KOPT-K1 (cell line): Measurements from ENCODE around the gene CBX2.

ENCODE experiments used
- H3K27ac ChIP-seq: fragments of 200-600 bp; sonication (generic); 2 replicates; pipeline ENCODE4 v1.5.1; 2016; ENCODE audit warnings: antibody characterized with exemption, mild to moderate bottlenecking, low read depth, low read length; ENCODE audit not compliant: poor library complexity, severe bottlenecking
- H3K36me3 ChIP-seq: fragments of 200-600 bp; sonication (generic); 2 replicates; pipeline ENCODE4 v1.5.1; 2017; ENCODE audit warnings: antibody characterized with exemption, mild to moderate bottlenecking, low read length, moderate library complexity; ENCODE audit not compliant: insufficient read depth
- H3K9me3 ChIP-seq: fragments of 200-600 bp; sonication (generic); 2 replicates; pipeline ENCODE4 v1.5.1; 2017; ENCODE audit warnings: antibody characterized with exemption, low read length, mild to moderate bottlenecking; ENCODE audit not compliant: insufficient read depth, poor library complexity, severe bottlenecking

The CBX2 gene

DNA sequence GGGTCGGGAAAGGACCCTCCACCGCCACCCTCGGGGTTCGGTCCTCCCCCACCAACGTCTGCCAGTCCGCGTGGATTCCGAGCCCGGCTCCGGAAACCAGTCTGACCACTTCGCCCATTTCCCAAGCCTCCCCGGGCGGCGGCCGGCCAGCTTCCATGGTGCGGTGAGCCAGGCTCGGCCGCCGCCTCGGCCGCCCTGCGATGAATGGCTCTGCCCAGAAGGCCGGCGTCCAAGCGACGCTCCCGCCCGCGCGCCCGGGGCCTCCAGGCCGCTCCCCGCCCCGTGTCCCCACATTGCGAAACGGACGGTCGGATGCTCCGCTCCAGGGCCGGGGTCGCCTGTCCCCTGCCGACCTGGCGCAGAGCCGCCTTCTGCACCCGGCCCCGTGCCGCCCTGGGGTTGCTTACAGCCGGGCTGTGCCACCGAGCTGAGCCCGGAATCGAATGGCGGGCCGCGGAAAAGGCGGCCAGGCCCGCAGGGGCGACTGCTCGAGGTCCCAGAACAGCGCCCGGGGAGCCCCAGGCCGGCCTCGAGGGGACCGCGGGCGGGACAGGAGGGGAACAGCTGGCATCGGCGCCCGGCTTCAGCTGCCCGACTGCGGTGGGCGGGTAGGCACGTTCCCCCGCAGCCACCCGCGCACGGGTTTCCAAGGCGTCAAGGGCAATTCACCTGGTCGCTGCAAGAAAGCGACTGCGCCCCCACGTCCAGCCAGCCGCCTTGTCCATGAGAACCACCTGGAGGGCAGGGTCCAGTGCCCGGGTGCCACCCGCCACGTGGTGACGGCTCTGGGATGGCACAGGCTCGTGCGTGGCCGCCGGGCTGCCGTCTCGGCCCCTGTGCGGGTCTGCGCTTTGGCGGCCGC is 37.3 kb downstream of the CBX2 start:
- no peaks in the 10 kb centered on the region for H3K36me3 ChIP-seq
- no peaks in the 10 kb centered on the region for H3K9me3 ChIP-seq
- H3K27ac ChIP-seq, result no peak overlapping the region

DNA sequence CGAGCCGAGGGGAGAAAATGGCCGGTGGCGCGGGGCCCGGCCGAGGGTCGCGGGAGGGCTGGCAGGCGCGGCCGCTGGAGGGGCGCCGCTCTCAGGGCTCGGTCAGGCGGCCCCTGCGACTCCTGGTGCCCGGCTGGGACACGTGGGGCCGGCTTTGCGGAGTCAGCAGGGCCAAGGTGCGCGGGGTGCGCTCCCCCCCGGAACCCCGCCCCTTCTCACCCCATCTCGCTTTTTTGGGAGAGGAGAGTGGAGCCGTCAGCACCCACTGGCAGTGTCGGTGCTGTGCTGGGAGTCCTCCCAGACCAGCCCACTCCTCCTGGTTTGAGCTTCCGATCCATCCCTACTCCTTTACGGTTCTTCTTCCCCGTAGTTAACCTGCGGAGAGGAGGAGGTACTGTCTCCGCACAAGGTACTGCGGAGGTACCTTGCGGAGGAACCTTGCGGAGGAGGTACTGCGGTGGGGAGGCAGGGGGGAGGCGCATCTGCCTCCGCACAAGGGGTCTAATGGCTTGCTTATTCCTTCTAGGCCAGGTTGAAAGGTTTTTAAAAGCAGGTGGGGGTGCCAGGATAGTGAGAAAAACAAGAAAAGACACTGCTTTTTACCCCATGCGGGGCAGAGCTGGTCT is 38.0 kb downstream of the CBX2 start:
- Histone ChIP-seq H3K36me3 (no peaks in the 10 kb centered on the region), H3K27ac (no peak overlapping the region), H3K9me3 (no peaks in the 10 kb centered on the region)

GRCh38 chr17:79818026-79818758 is 40.2 kb downstream of the CBX2 start:
- H3K27ac ChIP-seq, result no peak overlapping the region
- no peaks in the 10 kb centered on the region for H3K9me3 ChIP-seq
- no peaks in the 10 kb centered on the region for H3K36me3 ChIP-seq

DNA sequence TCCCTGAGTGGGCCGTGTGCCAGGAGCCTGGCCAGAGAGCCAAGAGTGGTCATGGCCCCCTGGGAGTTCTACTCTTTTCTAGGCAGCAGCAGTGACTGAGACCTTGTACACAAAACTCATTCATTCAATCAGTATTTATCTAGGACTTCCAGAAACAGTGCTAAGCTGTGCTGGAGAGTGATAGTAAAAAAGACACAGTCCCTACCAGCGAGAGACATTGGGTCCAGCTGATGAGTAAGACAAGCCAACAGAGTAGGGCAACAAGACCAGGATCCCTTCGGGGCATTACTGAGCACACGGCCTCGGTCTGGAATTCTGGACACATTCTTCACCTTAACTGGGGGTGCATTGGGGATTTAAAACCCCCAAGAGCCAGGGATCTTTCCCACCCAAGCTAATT is 41.1 kb downstream of the CBX2 start:
- Histone ChIP-seq H3K9me3 (no peaks in the 10 kb centered on the region), H3K36me3 (no peaks in the 10 kb centered on the region), H3K27ac (no peak overlapping the region)

DNA sequence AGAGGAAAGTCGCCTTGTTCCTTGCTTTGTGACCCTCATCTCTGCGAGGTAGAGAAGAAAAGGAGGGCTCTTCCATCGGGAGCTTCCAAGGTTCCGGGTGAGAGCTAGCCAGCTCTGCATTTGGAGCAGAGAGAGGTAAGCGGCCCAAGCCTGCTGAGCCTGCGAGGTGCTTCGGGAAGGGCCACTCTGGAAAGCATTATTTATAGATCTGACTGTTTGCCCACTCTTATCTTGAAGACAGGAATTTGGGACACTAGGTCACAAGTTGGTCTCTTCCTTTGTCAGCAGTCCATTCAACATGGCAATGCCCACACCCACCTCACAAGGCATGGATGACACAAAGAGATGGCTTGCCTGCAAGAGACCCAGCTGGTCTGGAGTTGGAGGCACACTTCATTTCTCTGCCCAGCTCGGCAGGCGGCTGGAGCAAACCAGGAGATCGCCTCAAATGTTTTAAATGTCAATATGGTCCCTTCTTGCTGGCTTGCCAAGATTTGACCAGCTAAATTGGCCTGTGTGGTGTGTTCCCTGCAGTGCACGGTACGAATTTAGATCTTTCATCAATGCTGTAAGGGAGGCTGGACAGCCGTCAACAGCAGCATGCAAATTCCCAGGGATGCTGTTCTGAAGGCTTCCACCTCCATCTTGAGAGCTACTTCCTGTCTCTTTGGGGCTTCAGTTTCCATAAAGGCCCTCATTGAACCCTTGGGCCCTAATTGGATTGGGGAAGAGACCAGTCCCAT is 41.8 kb downstream of the CBX2 start:
- no peaks in the 10 kb centered on the region for H3K9me3 ChIP-seq
- H3K36me3 ChIP-seq, result no peaks in the 10 kb centered on the region
- no peak overlapping the region for H3K27ac ChIP-seq

DNA sequence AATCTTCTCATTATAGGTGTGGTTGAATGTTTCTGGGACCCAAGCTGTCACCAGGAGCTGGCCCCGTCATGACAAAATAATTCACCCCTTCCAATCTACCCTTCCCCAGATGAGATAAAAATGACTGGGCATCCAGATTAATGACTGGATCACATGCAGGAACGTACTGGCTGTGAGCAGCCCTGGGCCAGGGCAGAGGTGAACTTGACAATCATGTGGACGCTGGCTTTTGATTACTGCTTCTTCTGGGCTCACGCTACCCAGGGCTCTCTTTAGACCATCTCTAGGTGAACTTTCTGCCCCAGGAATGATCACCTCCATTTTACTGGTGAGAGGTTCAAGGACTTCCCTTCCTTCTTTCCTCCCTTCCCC is 43.0 kb downstream of the CBX2 start:
- H3K36me3 ChIP-seq, result no peaks in the 10 kb centered on the region
- no peak overlapping the region for H3K27ac ChIP-seq
- no peaks in the 10 kb centered on the region for H3K9me3 ChIP-seq

DNA sequence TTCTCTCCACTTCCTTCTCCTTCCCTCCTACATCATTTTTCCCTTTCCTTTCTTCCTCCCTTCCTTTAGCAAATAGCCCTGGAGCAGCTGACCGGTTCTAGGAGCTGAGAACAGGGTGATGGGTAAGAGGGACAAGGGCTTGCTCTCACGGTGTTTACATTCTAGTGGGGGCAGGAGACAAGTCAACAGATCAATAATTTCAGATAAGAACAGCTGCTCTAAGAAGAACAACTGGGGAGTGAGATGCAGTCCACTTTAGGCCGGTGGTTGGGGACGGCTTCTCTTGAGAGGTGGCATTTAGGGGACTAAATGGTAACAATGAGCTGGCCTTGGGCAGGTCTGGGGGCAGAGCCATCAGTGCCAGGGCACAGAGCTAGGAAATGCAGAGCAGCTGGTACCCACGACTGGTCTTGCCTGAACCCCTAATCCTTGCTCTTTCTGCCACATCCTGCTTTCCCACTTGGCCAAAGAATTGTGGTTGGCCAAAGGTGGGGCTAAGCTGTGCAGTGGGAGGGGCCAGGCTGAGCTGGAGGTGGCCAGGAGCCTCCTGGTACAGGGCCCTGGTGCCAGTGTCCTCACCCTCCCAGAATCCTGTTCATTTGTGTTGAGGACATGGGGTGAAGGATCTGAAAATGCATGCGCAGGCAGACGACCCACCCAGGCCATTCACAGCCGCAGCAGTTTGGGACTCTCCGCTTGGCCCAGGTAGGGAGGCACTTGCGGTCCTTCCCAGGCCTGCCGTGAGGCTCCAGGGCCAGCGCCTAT is 43.6 kb downstream of the CBX2 start:
- Histone ChIP-seq H3K36me3 (no peaks in the 10 kb centered on the region), H3K27ac (no peak overlapping the region), H3K9me3 (no peaks in the 10 kb centered on the region)

DNA sequence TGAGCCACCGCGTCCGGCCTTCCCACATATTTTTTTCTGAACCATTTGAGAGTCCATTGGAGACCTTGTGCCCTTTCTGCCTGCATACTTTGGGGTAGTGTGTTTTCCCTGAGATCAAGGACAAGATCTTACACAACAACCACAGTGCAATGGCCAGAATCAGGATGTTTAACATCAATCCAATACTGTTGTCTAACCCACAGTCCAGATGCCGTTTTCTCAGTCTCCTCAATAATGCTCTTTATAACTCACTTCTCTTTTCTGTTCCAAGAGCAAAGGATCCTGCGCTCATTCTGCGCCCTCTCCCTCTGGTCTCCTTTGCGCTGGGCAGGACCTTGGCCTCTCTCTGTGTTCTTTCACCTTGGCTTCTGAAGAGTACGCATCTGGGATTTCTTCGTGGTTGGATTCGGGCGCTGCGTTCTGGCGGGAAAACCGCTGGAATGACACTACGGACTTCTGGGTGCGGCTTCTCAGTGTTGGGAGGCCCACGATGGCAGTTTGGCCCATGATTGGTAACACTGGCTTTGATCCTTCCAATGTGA is 44.7 kb downstream of the CBX2 start:
- Histone ChIP-seq H3K27ac (no peak overlapping the region), H3K9me3 (no peaks in the 10 kb centered on the region), H3K36me3 (no peaks in the 10 kb centered on the region)

- Histone ChIP-seq H3K9me3 (no peaks in the 10 kb centered on the region), H3K36me3 (no peaks in the 10 kb centered on the region), H3K27ac (no peak overlapping the region)
Observed at GRCh38 chr17:79824234-79824633, 46.3 kb downstream of the CBX2 start.

GRCh38 chr17:79824893-79825579 is 47.1 kb downstream of the CBX2 start:
- Histone ChIP-seq H3K9me3 (no peaks in the 10 kb centered on the region), H3K27ac (no peak overlapping the region), H3K36me3 (no peaks in the 10 kb centered on the region)

GRCh38 chr17:79825580-79825921 is 47.6 kb downstream of the CBX2 start:
- H3K9me3 ChIP-seq, result no peaks in the 10 kb centered on the region
- no peak overlapping the region for H3K27ac ChIP-seq
- no peaks in the 10 kb centered on the region for H3K36me3 ChIP-seq

GRCh38 chr17:79826204-79826680 is 48.3 kb downstream of the CBX2 start:
- Histone ChIP-seq H3K9me3 (no peaks in the 10 kb centered on the region), H3K27ac (no peak overlapping the region), H3K36me3 (no peaks in the 10 kb centered on the region)

DNA sequence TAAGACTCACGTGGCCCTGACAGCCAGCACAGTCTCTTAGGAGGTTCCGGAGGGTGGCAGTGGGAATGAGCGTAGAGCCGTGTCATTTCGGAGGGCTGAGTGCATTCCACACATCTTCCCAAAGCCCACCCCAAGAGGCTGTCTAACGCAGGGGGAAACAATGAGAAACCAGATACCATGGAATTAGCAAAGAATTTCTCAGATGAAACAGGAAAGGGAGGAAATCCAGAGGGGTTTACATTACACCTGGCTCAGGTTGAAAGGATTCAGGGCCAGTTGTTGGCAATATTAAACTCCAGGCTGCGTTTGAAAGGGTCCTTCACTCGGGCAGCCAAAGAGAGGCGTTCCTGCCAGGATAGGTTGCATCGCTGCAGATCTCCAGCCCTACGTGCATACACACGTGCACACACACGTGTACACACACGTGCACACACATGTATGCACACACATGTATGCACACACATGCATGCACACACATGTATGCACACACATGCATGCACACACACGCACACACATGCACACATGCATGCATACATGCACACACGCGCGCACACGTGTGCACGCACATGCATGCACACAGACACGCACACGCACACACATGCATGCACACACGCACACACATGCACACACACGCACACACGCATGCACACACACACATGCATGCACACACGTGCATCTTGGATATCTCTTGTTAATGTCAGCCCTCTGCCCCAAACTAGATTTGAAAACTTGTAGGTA is 49.1 kb downstream of the CBX2 start:
- Histone ChIP-seq H3K36me3 (no peaks in the 10 kb centered on the region), H3K9me3 (no peaks in the 10 kb centered on the region), H3K27ac (no peak overlapping the region)
